ENCODE results near the gene IL1R1. TPM values are rescaled to one million over a fixed set of nuclear protein-coding genes. Genes with fewer than 3 reads are reported as not detected.

Gene IL1R1
- total RNA-seq, 1 experiment from 2014 or later = 7.9 TPM

DNA sequence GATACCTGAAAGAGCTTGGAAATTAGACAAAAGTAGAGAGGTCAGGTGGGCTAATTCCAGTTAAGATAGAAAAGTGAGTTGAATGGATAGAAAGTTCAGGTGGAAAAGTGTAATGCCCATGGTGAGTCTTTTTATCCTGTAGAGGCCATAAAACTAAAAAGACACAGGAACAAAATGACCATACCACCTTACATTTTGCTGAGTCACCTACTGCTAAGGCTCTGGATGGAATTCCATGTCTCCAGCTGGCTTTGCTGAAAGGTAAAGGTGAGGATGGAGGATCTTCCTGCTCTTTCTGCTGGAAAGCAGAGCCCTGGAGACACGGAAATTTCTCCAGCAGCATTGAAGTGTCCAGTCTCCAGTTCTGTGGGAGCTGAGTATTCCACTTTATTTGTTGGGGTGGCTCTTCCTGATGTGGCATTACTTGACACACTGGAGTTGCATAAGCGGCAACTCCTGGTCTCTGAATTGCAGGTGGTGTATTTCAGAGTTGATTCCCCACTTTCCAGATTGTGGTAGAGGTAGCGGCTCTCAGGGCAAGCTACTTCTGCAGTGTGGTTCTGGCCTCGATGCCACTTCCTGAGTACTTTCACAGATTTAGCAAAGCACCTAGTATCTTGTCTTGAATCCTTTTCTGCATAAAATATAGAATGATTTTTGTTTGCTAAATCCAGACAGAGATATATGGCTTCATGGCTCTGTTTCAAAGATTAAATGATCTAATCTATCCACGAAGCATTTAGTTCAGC lies 55.0 kb downstream of the IL1R1 start:
- no peak for DNase-seq (ENCODE audit: low spot score)

DNA sequence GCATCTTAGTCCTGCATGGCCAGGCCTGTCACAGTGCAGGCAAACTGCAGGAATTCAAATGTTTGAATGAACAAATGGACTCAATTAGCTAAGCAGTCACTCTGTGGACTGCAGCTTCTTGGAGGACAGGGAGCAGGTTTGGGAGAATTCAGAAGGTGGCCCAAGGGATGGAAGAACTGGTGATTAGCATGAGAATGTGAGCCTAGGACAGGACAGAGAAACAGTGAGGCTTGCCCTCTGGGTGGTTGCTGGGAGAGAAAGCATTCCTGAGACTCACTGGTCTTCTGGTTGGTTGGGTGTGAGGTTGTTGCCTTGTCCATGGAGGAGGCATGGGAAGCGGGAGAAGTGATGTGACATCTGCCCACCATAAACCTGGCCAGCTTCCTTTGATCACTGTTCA lies 58.0 kb downstream of the IL1R1 start:
- DNase-seq (ENCODE audit: low spot score) = no peak

DNA sequence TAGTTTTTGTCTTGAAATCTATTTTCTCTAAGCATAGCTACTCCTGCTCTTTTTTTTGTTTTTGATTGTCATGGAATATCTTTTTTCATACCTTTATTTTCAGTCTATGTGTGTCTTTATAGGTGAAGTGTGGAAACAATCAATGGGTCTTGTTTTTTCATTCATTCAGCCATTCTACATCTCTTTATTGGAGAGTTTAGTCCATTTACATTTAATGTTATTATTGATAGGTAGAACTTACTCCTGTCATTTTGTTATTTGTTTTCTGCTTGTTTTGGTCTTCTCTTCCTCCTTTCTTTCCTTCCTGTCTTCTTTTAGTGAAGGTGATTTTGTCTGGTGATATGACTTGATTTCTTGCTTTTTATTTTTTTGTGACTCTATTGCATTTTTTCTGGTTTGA lies 62.1 kb downstream of the IL1R1 start:
- no peak for DNase-seq (ENCODE audit: low spot score)

DNA sequence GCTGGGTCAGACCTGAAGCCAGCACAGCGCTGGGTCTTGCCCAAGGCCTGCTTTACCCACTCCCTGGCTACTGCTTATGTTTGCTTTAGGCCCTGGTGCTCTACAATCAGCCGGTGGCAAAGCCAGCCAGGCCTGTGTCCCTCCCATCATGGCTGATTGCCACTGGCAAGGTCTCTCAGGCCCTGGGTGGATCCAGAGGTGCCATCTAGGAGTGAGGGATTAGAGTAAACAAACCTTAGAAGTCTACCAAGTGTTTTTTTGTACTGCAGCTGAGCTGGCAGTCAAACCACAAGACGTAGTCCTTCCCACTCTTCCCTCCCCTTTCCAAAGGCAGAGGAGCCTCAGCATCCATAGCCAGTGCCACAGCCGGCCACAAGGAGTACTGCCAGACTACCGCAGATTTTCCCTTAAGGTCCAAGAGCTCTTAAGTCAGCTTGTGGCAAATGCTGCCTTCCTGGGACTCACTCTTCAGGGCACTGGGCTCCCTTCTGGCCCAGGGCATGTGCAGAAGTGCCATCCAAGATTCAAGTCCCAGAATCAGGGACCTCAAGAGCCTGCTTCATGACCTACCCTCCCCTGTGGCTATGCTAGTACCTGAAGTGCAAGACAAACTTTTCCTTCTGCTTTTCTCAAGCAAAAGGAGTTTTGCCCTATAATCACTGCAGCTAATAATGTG lies 64.3 kb downstream of the IL1R1 start:
- DNase-seq (ENCODE audit: low spot score) = peak; percentile 95

DNA sequence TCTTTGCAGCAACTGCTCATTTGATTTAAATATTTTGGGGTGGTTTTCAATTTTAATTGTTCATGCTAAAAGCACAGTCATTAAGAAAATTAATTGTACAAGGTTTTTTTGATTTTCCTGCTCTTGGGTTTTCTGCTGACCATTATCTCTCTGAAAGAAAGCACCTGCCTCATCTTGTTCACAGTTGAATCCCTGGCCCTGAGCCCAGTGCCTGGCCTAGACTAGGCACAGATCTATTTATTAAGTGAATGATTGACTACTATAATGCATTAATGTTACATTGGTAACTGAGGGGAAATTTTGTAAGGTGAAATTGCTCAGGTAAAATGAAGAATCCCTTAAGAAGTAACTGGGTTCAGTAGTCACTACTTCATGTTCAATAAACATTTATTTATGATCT lies 66.2 kb downstream of the IL1R1 start:
- DNase-seq (ENCODE audit: low spot score) = no peak

DNA sequence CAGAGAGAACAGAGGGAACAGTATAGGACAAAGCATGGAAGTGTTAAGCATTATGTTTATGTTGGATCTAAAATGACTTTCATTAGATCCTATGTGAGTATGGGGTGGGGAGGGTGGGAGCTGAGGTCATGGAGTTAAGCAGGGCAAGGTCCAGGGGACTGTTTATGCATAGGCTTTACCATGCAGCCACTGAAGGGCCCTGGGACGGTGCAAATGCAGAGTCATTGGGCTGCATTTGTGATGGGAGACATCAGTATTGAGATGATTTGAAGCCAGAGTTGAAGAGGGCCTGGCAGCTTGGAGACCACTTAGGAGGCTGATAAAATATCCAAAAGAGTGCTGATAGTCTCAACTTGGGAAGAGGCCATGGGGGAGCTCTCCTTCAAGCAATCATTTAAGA lies 66.9 kb downstream of the IL1R1 start:
- no peak for DNase-seq (ENCODE audit: low spot score)

DNA sequence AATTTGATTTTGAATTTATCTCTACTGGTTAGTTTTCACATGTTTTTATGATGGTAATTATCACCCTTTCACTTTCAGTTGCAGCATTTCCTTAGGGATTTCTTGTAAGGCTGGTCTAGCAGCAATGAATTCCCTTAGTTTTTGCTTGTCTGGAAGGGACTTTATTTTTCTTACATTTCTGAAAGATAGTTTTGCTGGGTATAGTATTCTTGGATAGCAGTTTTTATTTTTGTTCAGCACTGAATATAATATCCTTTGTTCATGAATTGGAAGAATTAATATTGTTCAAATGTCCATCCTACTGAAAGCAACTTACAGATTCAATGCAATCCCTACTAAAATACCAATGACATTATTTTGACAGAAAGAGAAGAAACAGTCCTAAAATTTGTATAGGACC lies 74.5 kb downstream of the IL1R1 start:
- no peak for DNase-seq (ENCODE audit: low spot score)

DNA sequence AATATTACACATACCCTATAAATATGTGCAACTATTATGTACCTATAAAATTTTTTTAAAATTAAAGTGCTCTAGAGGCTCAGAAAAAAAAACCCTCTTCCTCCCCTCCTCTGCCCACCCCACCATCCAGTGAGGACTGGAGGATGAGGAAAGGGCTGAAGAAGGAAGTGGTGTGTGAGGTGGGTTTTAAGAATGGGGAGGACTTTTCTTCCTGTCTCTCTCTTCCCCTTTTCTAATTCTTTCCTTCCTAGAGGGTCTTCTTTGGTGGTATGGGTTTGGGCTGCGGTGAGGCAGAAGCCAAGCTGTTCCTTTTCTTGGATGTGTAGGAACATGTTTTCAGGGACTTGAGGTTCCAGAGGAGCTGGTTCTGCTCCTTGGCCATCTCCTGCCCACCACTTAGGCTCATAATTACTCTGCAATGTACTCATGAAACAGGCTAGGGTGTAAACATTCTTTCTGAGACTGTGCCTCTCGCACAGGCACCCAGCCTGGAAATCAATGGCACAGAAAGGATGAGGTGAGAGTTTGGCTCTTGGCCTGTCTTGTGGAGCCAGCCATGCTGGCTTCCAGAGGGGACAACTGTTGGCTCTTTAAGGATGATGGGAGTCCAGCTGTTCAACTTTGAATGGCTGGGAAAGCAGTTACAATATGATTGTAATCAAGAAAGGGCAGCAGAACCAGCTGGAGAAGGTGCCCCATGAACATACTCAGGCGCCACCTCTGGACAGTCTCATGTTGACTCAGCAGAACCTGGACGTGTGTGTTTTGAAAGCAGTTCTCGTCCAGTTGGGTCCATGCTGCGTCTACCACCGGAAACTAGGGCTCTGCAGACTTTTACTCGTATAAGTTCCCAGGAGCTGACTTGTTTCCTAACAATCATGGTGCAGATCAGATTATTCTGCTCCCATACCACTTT lies 82.5 kb downstream of the IL1R1 start:
- no peak for DNase-seq (ENCODE audit: low spot score)

DNA sequence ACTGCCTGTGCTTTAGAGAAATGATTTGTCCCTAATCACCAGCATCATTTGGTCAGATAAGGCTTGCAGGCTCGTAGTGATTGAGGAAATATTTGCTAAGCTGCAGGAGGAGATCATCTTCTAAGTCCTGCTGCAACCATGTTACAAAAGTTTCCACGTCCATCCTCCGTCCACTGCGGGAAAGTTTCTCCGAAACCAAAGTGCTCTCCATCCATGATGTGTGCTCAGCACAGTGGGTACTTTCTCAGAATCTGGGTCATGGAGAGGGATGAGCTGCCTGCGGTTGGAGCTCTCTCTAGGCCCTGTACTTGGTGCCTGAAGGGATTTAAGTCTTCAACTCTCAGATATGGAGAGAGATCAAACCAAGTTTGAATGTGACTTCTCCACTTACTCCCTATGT lies 83.6 kb downstream of the IL1R1 start:
- DNase-seq (ENCODE audit: low spot score) = no peak

DNA sequence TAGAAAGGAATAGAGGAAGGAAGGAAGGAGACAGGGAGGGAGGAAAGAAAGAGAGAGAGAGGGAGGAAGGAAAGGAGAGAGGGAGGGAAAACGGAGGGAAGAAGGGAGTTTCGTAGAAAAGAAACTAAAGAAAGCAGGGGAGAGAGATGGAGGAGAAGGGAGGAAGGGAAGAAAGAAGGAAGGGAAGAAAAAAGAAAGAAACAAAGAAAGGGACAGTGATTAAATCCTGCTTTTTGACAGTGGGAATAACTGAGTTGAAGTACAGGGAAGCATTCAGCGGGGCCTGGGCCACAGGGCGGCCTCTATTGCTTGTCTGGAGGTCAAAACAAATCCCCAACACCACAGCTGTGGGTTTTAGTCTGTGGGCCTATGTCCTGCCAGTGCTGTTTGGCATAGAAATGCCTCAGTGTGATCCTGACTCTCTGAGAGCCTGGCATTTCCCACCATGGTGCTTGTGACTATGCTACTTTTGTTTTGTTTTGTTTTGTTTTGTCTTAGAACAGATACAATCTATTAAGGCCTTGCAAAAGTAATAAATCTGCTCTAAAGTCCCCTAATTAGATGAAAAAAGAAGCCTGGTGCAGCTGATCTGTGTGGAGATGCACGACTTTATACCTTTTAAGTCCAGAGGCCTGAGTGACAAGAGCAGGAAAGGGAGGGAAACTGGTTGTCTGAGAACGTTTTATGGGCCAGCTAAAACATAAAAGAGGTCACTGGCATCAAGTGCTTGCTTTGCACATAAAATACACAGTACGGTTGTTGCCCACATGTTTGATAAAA lies 84.3 kb downstream of the IL1R1 start:
- no peak for DNase-seq (ENCODE audit: low spot score)

DNA sequence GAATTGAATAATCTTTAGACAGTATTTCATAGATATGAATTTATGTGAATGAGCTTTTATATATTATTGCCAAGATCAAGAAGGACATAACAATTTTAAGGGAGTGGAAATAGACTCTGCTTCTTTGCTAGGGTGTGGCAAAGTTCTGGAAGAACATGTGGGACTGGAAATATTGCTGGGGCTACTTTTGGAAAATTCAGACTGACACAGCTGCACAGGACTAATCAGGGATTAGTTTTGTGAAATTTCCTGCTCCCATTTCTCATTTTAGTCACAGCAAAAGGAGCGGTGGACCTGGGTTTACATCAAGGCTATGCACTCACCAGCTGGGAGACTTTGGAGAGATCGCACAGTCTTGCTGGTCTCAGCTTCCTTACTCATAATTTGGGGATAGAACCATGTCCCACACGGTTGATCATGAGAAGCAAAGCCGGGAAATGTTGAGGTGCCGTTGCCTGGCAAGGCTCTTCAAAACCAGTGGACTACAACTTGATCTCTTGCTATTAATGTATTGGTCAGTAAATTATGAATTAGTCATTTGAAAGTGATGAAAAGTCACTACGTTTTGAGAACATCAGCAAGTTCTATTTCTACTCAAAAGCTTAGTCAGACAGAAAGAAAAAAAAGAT lies 86.7 kb downstream of the IL1R1 start:
- DNase-seq (ENCODE audit: low spot score) = no peak

Other genes starting within 250 kb of the IL1R1 start
- 0.70 and 3.3 TPM in 2 replicates for gene IL1R2, start 150.8 kb upstream of the IL1R1 start, total RNA-seq (2014; rRNA removed; shearing (Covaris generic))
- not detected in 2 replicates for gene IL1RL2, start 44.3 kb downstream of the IL1R1 start, total RNA-seq (2014; rRNA removed; shearing (Covaris generic))
- not detected in 2 replicates for gene IL1RL1, start 168.8 kb downstream of the IL1R1 start, total RNA-seq (2014; rRNA removed; shearing (Covaris generic))
- 2.0 and 2.8 TPM in 2 replicates for gene IL18R1, start 213.1 kb downstream of the IL1R1 start, total RNA-seq (2014; rRNA removed; shearing (Covaris generic))